Lower lobe of right lung (tissue), 2 donors: ENCODE measurements around the gene SPATA6L. TPM values are rescaled to one million over a fixed set of nuclear protein-coding genes. Genes with fewer than 3 reads are reported as not detected.

Experiments
- ATAC-seq, 2 donors: fragments of 200-7000 bp; cut with Tn5 transposase; one replicate each; pipeline ENCODE4 v1.9.1; 2020 to 2022; ENCODE audit warnings: mild to moderate bottlenecking in 2 of 2, moderate library complexity in 2 of 2
- DNase-seq: peaks from one replicate; pipeline ENCODE4 v3.0.0-alpha.2; 2020
- H3K27ac ChIP-seq: fragments of 200-600 bp; one replicate; pipeline ENCODE4 v1.8.0; 2022
- H3K27me3 ChIP-seq: fragments of 200-600 bp; one replicate; pipeline ENCODE4 v1.8.0; 2022; ENCODE audit warnings: low read depth
- H3K36me3 ChIP-seq: fragments of 200-600 bp; one replicate; pipeline ENCODE4 v1.8.0; 2022; ENCODE audit warnings: mild to moderate bottlenecking
- H3K4me1 ChIP-seq: fragments of 200-600 bp; one replicate; pipeline ENCODE4 v1.8.0; 2022
- H3K4me3 ChIP-seq: fragments of 200-600 bp; one replicate; pipeline ENCODE4 v1.8.0; 2022; ENCODE audit warnings: mild to moderate bottlenecking
- H3K9me3 ChIP-seq: fragments of 200-600 bp; one replicate; pipeline ENCODE4 v1.8.0; 2022
- CTCF ChIP-seq: fragments of 200-600 bp; IDR thresholded peaks from one replicate; pipeline ENCODE4 v1.8.0; 2022; ENCODE audit warnings: antibody characterized with exemption, mild to moderate bottlenecking
- intact Hi-C: fragments of 100-400 bp; cut with DNase I; formaldehyde crosslinking; loops from one replicate; pipeline ENCODE4 v1.11.0; 2022
- long read RNA-seq: library from polyadenylated mRNA; unstranded; transcript quantifications from one replicate; pipeline ENCODE4 v2.0.0, GENCODE V29; 2021
- total RNA-seq: library from RNA; stranded (reverse); fragmentation: NEBNext Ultra II Directional; extraction: Animal tissue kit (Norgen Biotek cat#: 25700); gene quantifications from one replicate; pipeline ENCODE4 v1.2.1, GENCODE V29; 2021
- donor health status: DM: no; HTN: yes; CAD: no; lungs with severe emphysema.

Gene SPATA6L
- 16.3 TPM for total RNA-seq
- long read RNA-seq, partial matches to known transcripts: 0 of 17 reads
- long read RNA-seq, other reads (novel, unspliced or antisense): 16 of 17 reads

- no peaks in the 10 kb centered on the region for H3K36me3 ChIP-seq
- intact Hi-C loops: no loop called here
- no peaks in the 10 kb centered on the region for H3K27me3 ChIP-seq
- ATAC-seq: peak; percentile 85 to 88
- peak within 1 kb of the TSS; percentile 62 for H3K4me3 ChIP-seq
- DNase-seq: peak; percentile 90
- peak; percentile 19 for TF ChIP-seq CTCF
- no peaks in the 10 kb centered on the region for H3K9me3 ChIP-seq
- peak within 1 kb of the TSS; percentile 80 for H3K27ac ChIP-seq
- peaks cover 46% of the 10 kb centered on the region for H3K4me1 ChIP-seq
Measured at GRCh38 chr9:4666042-4666699, at the start of gene SPATA6L. Gene SPATA6L, minus strand, starts transcription at chr9:4666480. Its CDS starts 230 bp downstream, at chr9:4666250.

- no peaks in the 10 kb centered on the region for H3K9me3 ChIP-seq
- no peaks in the 10 kb centered on the region for H3K4me1 ChIP-seq
- intact Hi-C loops: no loop called here
- H3K4me3 ChIP-seq: no peak overlapping the region
- no peaks in the 10 kb centered on the region for H3K27me3 ChIP-seq
- TF ChIP-seq CTCF: no peak
- ATAC-seq (no peak), DNase-seq (no peak)
- peaks cover 77% of the 10 kb centered on the region for H3K36me3 ChIP-seq
- H3K27ac ChIP-seq: no peak overlapping the region
Measured at GRCh38 chr9:4714266-4715016, 48.2 kb upstream of the SPATA6L start.

GRCh38 chr9:4713849-4714248, 47.6 kb upstream of the SPATA6L start:
- no peaks in the 10 kb centered on the region for H3K9me3 ChIP-seq
- no peaks in the 10 kb centered on the region for H3K4me1 ChIP-seq
- no peak for TF ChIP-seq CTCF
- peaks cover 76% of the 10 kb centered on the region for H3K36me3 ChIP-seq
- ATAC-seq (peak; percentile 40 to 63), DNase-seq (no peak)
- intact Hi-C loops: no loop called here
- H3K4me3 ChIP-seq: no peak overlapping the region
- no peak overlapping the region for H3K27ac ChIP-seq
- no peaks in the 10 kb centered on the region for H3K27me3 ChIP-seq

GRCh38 chr9:4709380-4709779, 43.1 kb upstream of the SPATA6L start:
- Histone ChIP-seq H3K4me1 (no peaks in the 10 kb centered on the region), H3K36me3 (peaks cover 65% of the 10 kb centered on the region), H3K4me3 (no peak overlapping the region), H3K27me3 (no peaks in the 10 kb centered on the region), H3K27ac (no peak overlapping the region), H3K9me3 (no peaks in the 10 kb centered on the region)
- TF ChIP-seq CTCF: no peak
- DNase-seq: no peak
- ATAC-seq: no peak
- intact Hi-C loops: no loop called here

GRCh38 chr9:4706971-4707622, 40.8 kb upstream of the SPATA6L start:
- Histone ChIP-seq H3K4me1 (no peaks in the 10 kb centered on the region), H3K27me3 (no peaks in the 10 kb centered on the region), H3K9me3 (no peaks in the 10 kb centered on the region), H3K36me3 (peaks cover 72% of the 10 kb centered on the region), H3K27ac (no peak overlapping the region), H3K4me3 (no peak overlapping the region)
- DNase-seq (no peak), ATAC-seq (no peak)
- intact Hi-C loops: no loop called here
- no peak for TF ChIP-seq CTCF
